ENCODE data around the gene CTDP1.
"Not testable (repeated sequence)": the region's sequence is repeated elsewhere in the genome, so short reads cannot be mapped to it uniquely, and the experiment has no call there.

CTDP1 gene

GRCh38 chr18:79681484-79682387, 2.1 kb downstream of the CTDP1 start:
- DNase-seq (ENCODE audit: low read depth), result peak; percentile 46

GRCh38 chr18:79682481-79682880, 2.9 kb downstream of the CTDP1 start:
- no peak for DNase-seq (ENCODE audit: low read depth)

GRCh38 chr18:79682894-79683625, 3.5 kb downstream of the CTDP1 start:
- DNase-seq (ENCODE audit: low read depth), result no peak

- no peak for DNase-seq (ENCODE audit: low read depth)
These were observed 4.2 kb downstream of the CTDP1 start for GRCh38 chr18:79683626-79684282.

GRCh38 chr18:79684283-79684631, 4.7 kb downstream of the CTDP1 start:
- DNase-seq (ENCODE audit: low read depth), result no peak

GRCh38 chr18:79684787-79685186, 5.2 kb downstream of the CTDP1 start:
- no peak for DNase-seq (ENCODE audit: low read depth)

- DNase-seq (ENCODE audit: low read depth), result no peak
These were observed 5.7 kb downstream of the CTDP1 start for GRCh38 chr18:79685281-79685680.

GRCh38 chr18:79685971-79686370, 6.4 kb downstream of the CTDP1 start:
- DNase-seq (ENCODE audit: low read depth), result no peak

GRCh38 chr18:79687806-79688205, 8.2 kb downstream of the CTDP1 start:
- no peak for DNase-seq (ENCODE audit: low read depth)

- DNase-seq (ENCODE audit: low read depth), result no peak
These were observed 10.5 kb downstream of the CTDP1 start for GRCh38 chr18:79690071-79690470.

GRCh38 chr18:79690586-79691482, 11.2 kb downstream of the CTDP1 start:
- no peak for DNase-seq (ENCODE audit: low read depth)

GRCh38 chr18:79692056-79692455, 12.5 kb downstream of the CTDP1 start:
- DNase-seq (ENCODE audit: low read depth), result no peak

GRCh38 chr18:79692886-79693285, 13.3 kb downstream of the CTDP1 start:
- no peak for DNase-seq (ENCODE audit: low read depth)

GRCh38 chr18:79693561-79694205, 14.1 kb downstream of the CTDP1 start:
- no peak for DNase-seq (ENCODE audit: low read depth)

- not testable (repeated sequence) for DNase-seq (ENCODE audit: low read depth)
These were observed 14.7 kb downstream of the CTDP1 start for GRCh38 chr18:79694206-79694894.

- DNase-seq (ENCODE audit: low read depth), result no peak
These were observed 15.3 kb downstream of the CTDP1 start for GRCh38 chr18:79694895-79695213.

- no peak for DNase-seq (ENCODE audit: low read depth)
These were observed 15.7 kb downstream of the CTDP1 start for GRCh38 chr18:79695269-79695668.

- no peak for DNase-seq (ENCODE audit: low read depth)
These were observed 16.6 kb downstream of the CTDP1 start for GRCh38 chr18:79695856-79696850.

GRCh38 chr18:79697178-79697577, 17.6 kb downstream of the CTDP1 start:
- no peak for DNase-seq (ENCODE audit: low read depth)

GRCh38 chr18:79697976-79698375, 18.4 kb downstream of the CTDP1 start:
- no peak for DNase-seq (ENCODE audit: low read depth)

Measured in stimulated activated CD4-positive, alpha-beta T cell treated with anti-CD3 and anti-CD28 coated beads, Interleukin-2, amount 100 ng/mL, for 4 hours (primary cell).